ENCODE measurements around the gene DCUN1D3.

The DCUN1D3 gene

DNA sequence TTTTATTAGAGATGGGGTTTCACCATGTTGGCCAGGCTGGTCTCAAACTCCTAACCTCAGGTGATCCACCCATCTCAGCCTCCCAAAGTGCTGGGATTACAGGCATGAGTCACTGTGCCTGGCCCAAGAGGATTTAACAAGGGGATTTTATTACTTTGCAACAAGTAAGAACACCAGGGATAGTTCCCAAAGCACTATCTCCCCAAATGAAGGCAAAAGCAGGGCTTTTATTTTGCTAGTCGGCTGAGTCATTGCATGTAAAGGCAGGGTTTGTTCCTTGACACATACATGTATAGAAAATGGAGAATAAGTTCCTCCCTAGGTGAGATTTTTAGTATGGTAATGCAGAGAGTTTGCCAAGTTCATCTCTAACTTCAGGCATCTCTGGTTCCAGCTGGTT is 69.8 kb downstream of the DCUN1D3 start:
- DNase-seq (ENCODE audit: low read depth, low spot score): no peak
- ChIA-PET CTCF (interaction anchor here (1.3 kb wide), 1 partner anchor 20 kb away, joined by 4 read pairs; no protein-coding TSS in a partner anchor), POLR2A (no interaction called here)
- TF ChIP-seq, protein P1, sequence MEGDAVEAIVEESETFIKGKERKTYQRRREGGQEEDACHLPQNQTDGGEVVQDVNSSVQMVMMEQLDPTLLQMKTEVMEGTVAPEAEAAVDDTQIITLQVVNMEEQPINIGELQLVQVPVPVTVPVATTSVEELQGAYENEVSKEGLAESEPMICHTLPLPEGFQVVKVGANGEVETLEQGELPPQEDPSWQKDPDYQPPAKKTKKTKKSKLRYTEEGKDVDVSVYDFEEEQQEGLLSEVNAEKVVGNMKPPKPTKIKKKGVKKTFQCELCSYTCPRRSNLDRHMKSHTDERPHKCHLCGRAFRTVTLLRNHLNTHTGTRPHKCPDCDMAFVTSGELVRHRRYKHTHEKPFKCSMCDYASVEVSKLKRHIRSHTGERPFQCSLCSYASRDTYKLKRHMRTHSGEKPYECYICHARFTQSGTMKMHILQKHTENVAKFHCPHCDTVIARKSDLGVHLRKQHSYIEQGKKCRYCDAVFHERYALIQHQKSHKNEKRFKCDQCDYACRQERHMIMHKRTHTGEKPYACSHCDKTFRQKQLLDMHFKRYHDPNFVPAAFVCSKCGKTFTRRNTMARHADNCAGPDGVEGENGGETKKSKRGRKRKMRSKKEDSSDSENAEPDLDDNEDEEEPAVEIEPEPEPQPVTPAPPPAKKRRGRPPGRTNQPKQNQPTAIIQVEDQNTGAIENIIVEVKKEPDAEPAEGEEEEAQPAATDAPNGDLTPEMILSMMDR (IDR thresholded peaks at IDR 0.05; ENCODE audit: insufficient read depth, low read length, missing control alignments): no peak
- H3K4me3 ChIP-seq (ENCODE audit: low read depth, low read length): no peak overlapping the region

DNA sequence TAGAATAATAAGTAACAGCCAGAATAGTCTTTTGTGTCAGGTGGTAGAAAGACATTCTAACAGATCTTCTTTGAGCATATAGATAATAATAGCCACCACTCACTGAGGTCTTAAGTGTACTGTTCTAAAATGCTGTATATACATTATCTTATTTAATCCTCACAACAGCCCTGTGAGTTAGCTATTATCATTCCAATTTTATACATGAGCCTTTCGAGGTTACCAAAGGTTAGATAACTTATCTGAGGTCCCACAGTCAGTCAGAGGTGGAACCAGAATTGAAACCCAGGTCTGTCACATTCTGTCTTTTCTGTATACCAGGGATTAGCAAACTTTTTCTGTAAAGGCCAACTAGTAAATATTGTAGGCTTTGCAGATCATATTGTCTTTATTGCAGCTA is 70.6 kb downstream of the DCUN1D3 start:
- TF ChIP-seq, protein P1 (IDR thresholded peaks at IDR 0.05; ENCODE audit: insufficient read depth, low read length, missing control alignments): no peak
- DNase-seq (ENCODE audit: low read depth, low spot score): no peak
- H3K4me3 ChIP-seq (ENCODE audit: low read depth, low read length): no peak overlapping the region
- ChIA-PET CTCF (no interaction called here), POLR2A (no interaction called here)

DNA sequence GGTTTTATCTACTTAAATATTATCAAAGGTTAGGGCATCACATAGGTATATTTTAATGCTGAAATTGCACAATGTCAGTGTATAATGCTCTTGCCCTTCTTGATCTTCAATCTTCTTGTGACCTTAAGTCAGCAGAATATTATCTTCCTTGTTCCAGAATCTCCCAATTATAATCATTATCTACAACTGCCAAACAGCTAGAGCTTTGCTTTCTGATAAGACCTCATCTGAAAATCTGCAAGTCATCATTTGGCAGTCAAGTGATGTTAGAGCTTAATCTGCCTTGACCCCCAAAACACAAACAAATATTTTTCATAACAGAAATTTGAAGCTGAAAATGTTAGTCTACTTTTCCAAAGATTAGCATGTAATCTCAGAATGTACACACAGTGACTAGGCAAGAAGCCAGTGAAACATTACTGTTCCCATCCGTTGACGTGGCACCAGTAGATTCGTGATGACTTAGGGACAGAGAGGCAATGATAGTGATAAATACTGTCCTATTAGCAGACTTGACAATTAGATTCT is 74.1 kb downstream of the DCUN1D3 start:
- H3K4me3 ChIP-seq (ENCODE audit: low read depth, low read length): no peak overlapping the region
- DNase-seq (ENCODE audit: low read depth, low spot score): no peak
- ChIA-PET POLR2A (interaction anchor here (0.6 kb wide), 1 partner anchor 1148 kb away, joined by 3 read pairs; no protein-coding TSS in a partner anchor), CTCF (interaction anchor here (1.3 kb wide), 1 partner anchor 8 kb away, joined by 3 read pairs; no protein-coding TSS in a partner anchor)
- TF ChIP-seq, protein P1 (IDR thresholded peaks at IDR 0.05; ENCODE audit: insufficient read depth, low read length, missing control alignments): no peak

DNA sequence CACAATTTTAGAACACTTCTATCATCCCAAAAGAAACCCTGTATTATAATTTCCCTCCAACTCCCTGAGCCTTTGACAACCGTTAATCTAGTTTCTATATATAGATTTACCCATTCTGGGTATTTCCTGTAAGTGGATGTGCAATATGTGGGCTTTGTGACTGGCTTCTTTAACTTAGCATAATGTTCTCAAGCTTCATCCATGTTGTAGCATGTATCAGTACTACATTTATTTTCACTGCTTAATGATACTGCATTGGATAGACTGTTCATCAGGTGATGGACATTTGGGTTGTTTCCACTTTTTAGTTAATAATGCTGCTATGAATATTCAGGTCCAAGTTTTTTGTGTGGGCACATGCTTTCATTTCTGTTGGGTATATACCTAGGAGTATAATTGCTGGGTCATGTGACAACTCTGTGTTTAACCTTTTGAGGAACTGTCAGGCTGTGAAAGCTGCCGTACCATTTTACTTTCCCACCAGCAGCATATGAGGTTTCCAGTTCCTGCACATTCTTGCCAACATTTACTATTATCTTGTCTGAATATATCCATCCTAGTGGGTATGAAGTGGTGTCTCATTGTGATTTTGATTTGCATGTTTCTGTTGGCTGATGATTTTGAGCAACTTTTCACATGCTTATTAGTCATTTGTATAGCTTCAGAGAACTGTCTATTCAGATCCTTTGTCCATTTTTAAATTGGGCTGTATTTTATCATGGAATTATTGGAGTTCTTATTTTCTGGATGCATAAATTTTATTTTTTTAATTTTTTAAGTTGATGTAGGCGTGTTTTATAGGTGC is 77.4 kb downstream of the DCUN1D3 start:
- TF ChIP-seq, protein P1 (IDR thresholded peaks at IDR 0.05; ENCODE audit: insufficient read depth, low read length, missing control alignments): no peak
- no peak for DNase-seq (ENCODE audit: low read depth, low spot score)
- CTCF ChIA-PET: interaction anchor here (2.1 kb wide), 1 partner anchor 26 kb away, joined by 8 read pairs; no protein-coding TSS in a partner anchor
- POLR2A ChIA-PET: no interaction called here
- no peak overlapping the region for H3K4me3 ChIP-seq (ENCODE audit: low read depth, low read length)

DNA sequence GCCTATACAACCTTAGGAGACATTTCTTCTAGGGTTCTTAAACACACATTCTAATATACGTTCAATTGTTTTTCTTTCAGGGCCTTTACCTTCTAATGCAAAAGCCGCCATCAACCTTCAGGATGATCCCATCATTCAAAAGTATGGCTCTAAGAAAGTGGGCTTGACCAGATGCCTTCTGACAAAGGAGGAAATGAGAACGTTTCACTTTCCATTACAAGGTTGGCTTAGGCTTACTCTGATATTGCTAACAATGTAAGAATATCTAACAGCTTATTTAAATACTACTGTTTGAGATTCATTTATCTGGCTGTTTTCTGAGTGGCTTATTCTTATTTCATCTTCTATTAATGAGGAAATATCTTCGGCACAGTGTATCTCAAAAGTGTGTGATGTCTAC is 78.5 kb downstream of the DCUN1D3 start:
- DNase-seq (ENCODE audit: low read depth, low spot score): no peak
- CTCF ChIA-PET: interaction anchor here (1.2 to 2.1 kb wide), 2 partner anchors 16 to 27 kb away, joined by 3 to 8 read pairs; partner anchors contain the start of genes ERI2 and REXO5
- H3K4me3 ChIP-seq (ENCODE audit: low read depth, low read length): no peak overlapping the region
- POLR2A ChIA-PET: no interaction called here
- TF ChIP-seq, protein P1 (IDR thresholded peaks at IDR 0.05; ENCODE audit: insufficient read depth, low read length, missing control alignments): no peak

DNA sequence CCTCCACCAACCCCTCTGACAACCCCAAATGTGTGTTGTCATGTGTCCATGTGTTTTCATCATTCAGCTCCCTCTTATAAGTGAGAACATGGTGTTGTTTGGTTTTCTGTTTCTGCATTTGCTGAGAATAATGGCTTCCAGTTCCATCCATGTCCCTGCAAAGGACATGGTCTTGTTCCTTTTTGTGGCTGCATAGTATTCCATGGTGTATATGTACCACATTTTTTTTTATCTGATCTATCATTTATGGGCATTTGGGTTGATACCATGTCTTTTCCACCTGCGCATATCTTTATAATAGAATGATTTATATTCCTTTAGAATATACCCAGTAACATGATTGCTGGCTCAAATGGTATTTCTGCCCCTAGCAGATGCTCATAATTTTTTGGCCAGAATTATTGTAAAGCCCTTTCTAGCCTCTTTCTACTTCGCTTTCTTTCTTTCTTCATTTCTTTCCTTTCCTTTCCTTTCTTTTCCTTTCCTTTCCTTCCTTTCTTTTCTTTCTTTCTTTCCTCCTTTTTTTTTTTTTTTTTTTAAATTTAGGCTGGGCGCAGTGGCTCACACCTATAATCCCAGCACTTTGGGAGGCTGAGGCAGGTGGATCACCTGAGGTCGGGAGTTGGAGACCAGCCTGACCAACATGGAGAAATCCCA is 81.1 kb downstream of the DCUN1D3 start:
- H3K4me3 ChIP-seq (ENCODE audit: low read depth, low read length): no peak overlapping the region
- ChIA-PET CTCF (interaction anchor here (2.0 kb wide), 1 partner anchor 12 kb away, joined by 7 read pairs; the partner anchor contains the start of genes ERI2 and REXO5), POLR2A (no interaction called here)
- no peak for DNase-seq (ENCODE audit: low read depth, low spot score)
- TF ChIP-seq, protein P1 (IDR thresholded peaks at IDR 0.05; ENCODE audit: insufficient read depth, low read length, missing control alignments): no peak

Data from AG04449 (cell line).